H9 (cell line): ENCODE results near the gene SLC24A3. TPM values are rescaled to one million over a fixed set of nuclear protein-coding genes. Genes with fewer than 3 reads are reported as not detected.

Experiments used
- DNase-seq: peaks from one replicate; pipeline ENCODE4 v3.0.0-alpha.2; 2017
- H2AFZ ChIP-seq: one replicate; pipeline ENCODE4 v1.6.1; 2013; ENCODE audit warnings: mild to moderate bottlenecking, low read length, control low read depth, moderate library complexity
- H2AK5ac ChIP-seq: 2 replicates; pipeline ENCODE4 v1.6.1; 2013; ENCODE audit warnings: low read length, control low read depth, mixed read lengths; ENCODE audit not compliant: insufficient read length
- H2BK120ac ChIP-seq: one replicate; pipeline ENCODE4 v1.6.1; 2013; ENCODE audit warnings: low read depth, mild to moderate bottlenecking, low read length, control low read depth, inconsistent platforms; ENCODE audit not compliant: poor library complexity, severe bottlenecking
- H2BK12ac ChIP-seq: 2 replicates; pipeline ENCODE4 v1.6.1; 2013; ENCODE audit warnings: low read length, control low read depth, mixed read lengths, low read depth; ENCODE audit not compliant: insufficient read length
- H2BK15ac ChIP-seq: 2 replicates; pipeline ENCODE4 v1.6.1; 2013; ENCODE audit warnings: low read depth, low read length, control low read depth
- H2BK20ac ChIP-seq: one replicate; pipeline ENCODE4 v1.6.1; 2013; ENCODE audit warnings: low read depth, mild to moderate bottlenecking, low read length, control low read depth, inconsistent platforms; ENCODE audit not compliant: poor library complexity, severe bottlenecking
- H2BK5ac ChIP-seq: 2 replicates; pipeline ENCODE4 v1.6.1; 2013; ENCODE audit warnings: low read length, control low read depth, mixed read lengths; ENCODE audit not compliant: insufficient read length
- H3K14ac ChIP-seq: 2 replicates; pipeline ENCODE4 v1.6.1; 2013; ENCODE audit warnings: low read length, control low read depth; ENCODE audit not compliant: insufficient read depth
- H3K18ac ChIP-seq: 2 replicates; pipeline ENCODE4 v1.6.1; 2013; ENCODE audit warnings: low read depth, mild to moderate bottlenecking, mixed read lengths, low read length, control low read depth; ENCODE audit not compliant: insufficient read length
- H3K23ac ChIP-seq: 2 replicates; pipeline ENCODE4 v1.6.1; 2013; ENCODE audit warnings: low read length, control low read depth, mixed read lengths, low read depth; ENCODE audit not compliant: insufficient read length
- H3K23me2 ChIP-seq: 2 replicates; pipeline ENCODE4 v1.6.1; 2013; ENCODE audit warnings: low read depth, mild to moderate bottlenecking, mixed read lengths, low read length, control low read depth; ENCODE audit not compliant: insufficient read length, poor library complexity, severe bottlenecking
- H3K27ac ChIP-seq: 2 replicates; pipeline ENCODE4 v1.5.1; 2013; ENCODE audit warnings: low read length, control low read depth, mixed read lengths, low read depth; ENCODE audit not compliant: insufficient read length
- H3K27me3 ChIP-seq: 2 replicates; pipeline ENCODE4 v1.6.1; 2013; ENCODE audit warnings: low read length, control low read depth, inconsistent platforms; ENCODE audit not compliant: insufficient read depth
- H3K4ac ChIP-seq: 2 replicates; pipeline ENCODE4 v1.6.1; 2013; ENCODE audit warnings: low read depth, mild to moderate bottlenecking, control low read depth, inconsistent platforms, low read length, moderate library complexity
- H3K4me1 ChIP-seq: 2 replicates; pipeline ENCODE4 v1.6.1; 2013; ENCODE audit warnings: low read length, control low read depth, inconsistent platforms; ENCODE audit not compliant: insufficient read depth
- H3K4me2 ChIP-seq: 2 replicates; pipeline ENCODE4 v1.6.1; 2013; ENCODE audit warnings: low read length, control low read depth, mixed read lengths; ENCODE audit not compliant: insufficient read length, insufficient read depth
- H3K56ac ChIP-seq: 2 replicates; pipeline ENCODE4 v1.6.1; 2013; ENCODE audit warnings: low read depth, mild to moderate bottlenecking, mixed read lengths, low read length, control low read depth; ENCODE audit not compliant: insufficient read length
- H3K79me1 ChIP-seq: 2 replicates; pipeline ENCODE4 v1.6.1; 2013; ENCODE audit warnings: low read depth, mild to moderate bottlenecking, moderate library complexity, low read length, control low read depth, inconsistent platforms; ENCODE audit not compliant: insufficient read depth, poor library complexity, severe bottlenecking
- H3K79me2 ChIP-seq: 2 replicates; pipeline ENCODE4 v1.6.1; 2013; ENCODE audit warnings: low read length, control low read depth, inconsistent platforms; ENCODE audit not compliant: insufficient read depth
- H3K9ac ChIP-seq: 2 replicates; pipeline ENCODE4 v1.6.1; 2013; ENCODE audit warnings: low read length, control low read depth, mixed read lengths; ENCODE audit not compliant: insufficient read length; ENCODE audit errors: extremely low read depth
- H3K9me3 ChIP-seq: one replicate; pipeline ENCODE4 v1.6.1; 2013; ENCODE audit warnings: low read depth, low read length, inconsistent platforms; ENCODE audit not compliant: control insufficient read depth
- H3T11ph ChIP-seq: one replicate; pipeline ENCODE4 v1.6.1; 2013; ENCODE audit warnings: mild to moderate bottlenecking, low read length, control low read depth, inconsistent platforms
- H4K20me1 ChIP-seq: one replicate; pipeline ENCODE4 v1.6.1; 2013; ENCODE audit not compliant: control insufficient read depth, insufficient read length, insufficient read depth
- H4K5ac ChIP-seq: 2 replicates; pipeline ENCODE4 v1.6.1; 2013; ENCODE audit warnings: low read depth, mild to moderate bottlenecking, mixed read lengths, low read length, control low read depth; ENCODE audit not compliant: insufficient read length
- H4K8ac ChIP-seq: replicated peaks from 2 replicates; pipeline ENCODE4 v1.6.1; 2013; ENCODE audit warnings: low read length, control low read depth, mixed read lengths, low read depth; ENCODE audit not compliant: insufficient read length
- H4K91ac ChIP-seq: 2 replicates; pipeline ENCODE4 v1.6.1; 2013; ENCODE audit warnings: low read depth, mild to moderate bottlenecking, moderate library complexity, mixed read lengths, low read length, control low read depth; ENCODE audit not compliant: insufficient read length
- H3K27ac Mint-ChIP-seq, 3 experiments: 2 replicates in 2 of 3; 3 replicates in 1 of 3; pipeline ENCODE4 v1.8.0; 2020 to 2021; ENCODE audit warnings: mixed read lengths in 3 of 3, mild to moderate bottlenecking in 1 of 3, moderate library complexity in 1 of 3
- H3K27me3 Mint-ChIP-seq: 2 replicates; pipeline ENCODE4 v1.8.0; 2021; ENCODE audit warnings: low read depth, mild to moderate bottlenecking, moderate library complexity, mixed read lengths
- H3K36me3 Mint-ChIP-seq, 3 experiments: 2 replicates in 2 of 3; 3 replicates in 1 of 3; pipeline ENCODE4 v1.8.0; 2020 to 2021; ENCODE audit warnings: low read depth in 3 of 3, mixed read lengths in 3 of 3; ENCODE audit not compliant: insufficient read depth in 1 of 3
- H3K4me1 Mint-ChIP-seq, 2 experiments: 2 replicates each; pipeline ENCODE4 v1.8.0; 2020; ENCODE audit warnings: mixed read lengths in 2 of 2
- H3K4me3 Mint-ChIP-seq, 2 experiments: 2 replicates in 1 of 2; 3 replicates in 1 of 2; pipeline ENCODE4 v1.8.0; 2020 to 2021; ENCODE audit warnings: mild to moderate bottlenecking in 2 of 2, mixed read lengths in 2 of 2, moderate library complexity in 1 of 2
- H3K9me3 Mint-ChIP-seq, 2 experiments: 2 replicates in 1 of 2; 3 replicates in 1 of 2; pipeline ENCODE4 v1.8.0; 2020; ENCODE audit warnings: mild to moderate bottlenecking in 2 of 2, mixed read lengths in 2 of 2, moderate library complexity in 1 of 2
- CTCF ChIP-seq: fragments of 200-600 bp; sonication (generic); conservative IDR thresholded peaks from 3 replicates; pipeline ENCODE4 v1.8.0; 2021; ENCODE audit warnings: antibody characterized with exemption, mild to moderate bottlenecking
- total RNA-seq: library from RNA; stranded (reverse); gene quantifications from 2 replicates; pipeline ENCODE4 v1.2.1, GENCODE V29; 2021

Gene SLC24A3
- total RNA-seq, 1 experiment from 2014 or later = 0.83 TPM

- Histone ChIP-seq H3K18ac (no peak overlapping the region), H2BK5ac (no peak overlapping the region), H4K20me1 (no peaks in the 10 kb centered on the region), H2BK120ac (no peak overlapping the region), H2AK5ac (no peak overlapping the region), H3K9ac (no peak overlapping the region), H3K56ac (no peak overlapping the region), H3K79me2 (no peaks in the 10 kb centered on the region), H3K4me1 (no peaks in the 10 kb centered on the region), H3K14ac (no peak overlapping the region), H3K79me1 (no peaks in the 10 kb centered on the region), H2BK15ac (no peak overlapping the region), H3K23ac (no peak overlapping the region), H4K91ac (no peak overlapping the region), H3K23me2 (no peaks in the 10 kb centered on the region), H2BK12ac (no peak overlapping the region), H4K5ac (no peak overlapping the region), H3T11ph (no peak overlapping the region), H3K27ac (no peak overlapping the region), H2AFZ (no peak overlapping the region), H3K9me3 (no peaks in the 10 kb centered on the region), H3K4ac (no peak overlapping the region), H2BK20ac (no peak overlapping the region), H4K8ac (no peak overlapping the region), H3K27me3 (no peaks in the 10 kb centered on the region), H3K4me2 (no peak overlapping the region)
- Mint-ChIP-seq H3K36me3 (no peaks in the 10 kb centered on the region), H3K27ac (no peak overlapping the region), H3K27me3 (peaks cover 6% of the 10 kb centered on the region), H3K9me3 (no peaks in the 10 kb centered on the region), H3K4me1 (no peaks in the 10 kb centered on the region), H3K4me3 (no peak overlapping the region)
- no peak for DNase-seq
- no peak for TF ChIP-seq CTCF
Measured at GRCh38 chr20:19504251-19504650, 291.8 kb downstream of the SLC24A3 start.
